Fibroblast of lung (primary cell): Measurements from ENCODE around the gene PCDH12. TPM values are rescaled to one million over a fixed set of nuclear protein-coding genes. Genes with fewer than 3 reads are reported as not detected.
A peak's percentile ranks its signal among the peaks of the same experiment; 100 is the strongest.

ENCODE experiments used
- DNase-seq, 2 donors: peaks; one replicate each; pipeline versions ENCODE4 v3.0.0 to v3.0.0-alpha.2; 2010; ENCODE audit warnings: low read depth in 2 of 2
- H2AFZ ChIP-seq: 2 replicates; pipeline ENCODE4 v1.5.1; 2012; ENCODE audit warnings: low read length, control low read depth, inconsistent platforms
- H3K27ac ChIP-seq: 2 replicates; pipeline ENCODE4 v1.5.1; 2011; ENCODE audit warnings: low read length, control low read depth; ENCODE audit not compliant: insufficient read depth
- H3K27me3 ChIP-seq: 2 replicates; pipeline ENCODE4 v1.5.1; 2011; ENCODE audit warnings: mild to moderate bottlenecking, low read length; ENCODE audit not compliant: control insufficient read depth, insufficient read depth
- H3K36me3 ChIP-seq: 2 replicates; pipeline ENCODE4 v1.5.1; 2011; ENCODE audit warnings: low read length; ENCODE audit not compliant: control insufficient read depth, insufficient read depth
- H3K4me1 ChIP-seq: 2 replicates; pipeline ENCODE4 v1.5.1; 2011; ENCODE audit warnings: low read length; ENCODE audit not compliant: control insufficient read depth, insufficient read depth; ENCODE audit errors: extremely low read depth
- H3K4me2 ChIP-seq: 2 replicates; pipeline ENCODE4 v1.5.1; 2011; ENCODE audit warnings: low read length, control low read depth; ENCODE audit not compliant: insufficient read depth; ENCODE audit errors: extremely low read depth
- H3K4me3 ChIP-seq, 4 experiments: fragments of 200-600 bp in 1 of 4; sonication (generic) in 1 of 4; replicated peaks in 1 of 4; 2 replicates each; pipeline ENCODE4 v1.5.1; 2011 to 2016; ENCODE audit warnings: low read length in 4 of 4, low read depth in 3 of 4, mild to moderate bottlenecking in 3 of 4, control low read depth in 2 of 4, inconsistent platforms in 1 of 4, mixed read lengths in 1 of 4; ENCODE audit not compliant: insufficient read depth in 1 of 4; ENCODE audit errors: control extremely low read depth in 1 of 4
- H3K79me2 ChIP-seq: 2 replicates; pipeline ENCODE4 v1.5.1; 2012; ENCODE audit warnings: mild to moderate bottlenecking, low read length, inconsistent platforms; ENCODE audit not compliant: control insufficient read depth, insufficient read depth
- H3K9ac ChIP-seq: 2 replicates; pipeline ENCODE4 v1.5.1; 2011; ENCODE audit warnings: mild to moderate bottlenecking, low read length, control low read depth; ENCODE audit not compliant: insufficient read depth
- H3K9me3 ChIP-seq: 2 replicates; pipeline ENCODE4 v1.5.1; 2012; ENCODE audit warnings: low read depth, low read length; ENCODE audit not compliant: control insufficient read depth, insufficient read depth
- H4K20me1 ChIP-seq: 2 replicates; pipeline ENCODE4 v1.5.1; 2011; ENCODE audit warnings: low read length; ENCODE audit not compliant: control insufficient read depth, insufficient read depth; ENCODE audit errors: extremely low read depth
- EZH2 ChIP-seq: IDR thresholded peaks from 2 replicates; pipeline ENCODE4 v1.5.1; 2012; ENCODE audit warnings: low read length, control low read depth, mild to moderate bottlenecking; ENCODE audit errors: missing control alignments
- polyA plus RNA-seq, 2 donors: library from polyadenylated mRNA; depleted of rRNA in 1 of 2; stranded (reverse) in 1 of 2; unstranded in 1 of 2; fragments of >200 nt; gene quantifications; 2 replicates each; pipeline ENCODE4 v1.2.1, GENCODE V29; 2011 to 2012; ENCODE audit warnings: missing spikeins in 1 of 2
- total RNA-seq: library from RNA; depleted of rRNA; stranded (reverse); fragments of >200 nt; gene quantifications from 2 replicates; pipeline ENCODE4 v1.2.1, GENCODE V29; 2014
- TF ChIP-seq, protein P1 (sequence below), 2 donors: IDR thresholded peaks in 1 of 2; conservative IDR thresholded peaks in 1 of 2; 1 replicate in 1 of 2; 2 replicates in 1 of 2; pipeline ENCODE4 v1.5.1; 2011 to 2012; ENCODE audit warnings: low read length in 2 of 2, control low read depth in 1 of 2, inconsistent platforms in 1 of 2, low read depth in 1 of 2, mild to moderate bottlenecking in 1 of 2

The PCDH12 gene
- total and polyA plus RNA-seq, 2 donors (not counting 1 experiment from before 2014, with no cell fraction given): under 0.01 to 0.02 TPM

DNA sequence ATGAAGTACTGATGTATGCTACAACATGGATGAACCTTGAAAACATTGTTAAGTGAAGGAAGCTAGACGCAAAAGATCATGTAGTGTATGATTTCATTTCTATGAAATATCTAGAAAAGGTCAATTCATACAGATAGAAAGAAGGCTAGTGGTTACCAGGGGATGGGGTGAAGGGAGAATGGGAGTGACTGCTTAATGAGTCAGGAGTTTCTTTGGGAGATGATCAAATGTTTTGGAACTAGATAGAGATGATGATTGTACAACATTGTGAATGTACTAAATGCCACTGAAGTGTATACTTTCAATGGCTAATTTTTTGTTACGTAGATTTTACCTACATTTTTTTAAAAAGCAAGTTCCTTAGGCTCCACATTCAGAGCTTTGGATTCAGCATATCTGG lies 49.2 kb downstream of the PCDH12 start:
- no peak overlapping the region for H3K9ac ChIP-seq
- no peak for TF ChIP-seq EZH2
- TF ChIP-seq, protein P1, sequence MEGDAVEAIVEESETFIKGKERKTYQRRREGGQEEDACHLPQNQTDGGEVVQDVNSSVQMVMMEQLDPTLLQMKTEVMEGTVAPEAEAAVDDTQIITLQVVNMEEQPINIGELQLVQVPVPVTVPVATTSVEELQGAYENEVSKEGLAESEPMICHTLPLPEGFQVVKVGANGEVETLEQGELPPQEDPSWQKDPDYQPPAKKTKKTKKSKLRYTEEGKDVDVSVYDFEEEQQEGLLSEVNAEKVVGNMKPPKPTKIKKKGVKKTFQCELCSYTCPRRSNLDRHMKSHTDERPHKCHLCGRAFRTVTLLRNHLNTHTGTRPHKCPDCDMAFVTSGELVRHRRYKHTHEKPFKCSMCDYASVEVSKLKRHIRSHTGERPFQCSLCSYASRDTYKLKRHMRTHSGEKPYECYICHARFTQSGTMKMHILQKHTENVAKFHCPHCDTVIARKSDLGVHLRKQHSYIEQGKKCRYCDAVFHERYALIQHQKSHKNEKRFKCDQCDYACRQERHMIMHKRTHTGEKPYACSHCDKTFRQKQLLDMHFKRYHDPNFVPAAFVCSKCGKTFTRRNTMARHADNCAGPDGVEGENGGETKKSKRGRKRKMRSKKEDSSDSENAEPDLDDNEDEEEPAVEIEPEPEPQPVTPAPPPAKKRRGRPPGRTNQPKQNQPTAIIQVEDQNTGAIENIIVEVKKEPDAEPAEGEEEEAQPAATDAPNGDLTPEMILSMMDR (conservative IDR thresholded peaks at IDR 0.05 in 1 of 2, IDR thresholded peaks at IDR 0.05 in 1 of 2; ENCODE audit: low read depth in 1 of 2, low read length in 2 of 2): no peak
- H3K4me3 ChIP-seq: no peak overlapping the region
- no peak overlapping the region for H2AFZ ChIP-seq
- no peaks in the 10 kb centered on the region for H3K79me2 ChIP-seq
- no peak overlapping the region for H3K4me2 ChIP-seq
- peaks cover 5% of the 10 kb centered on the region for H3K27me3 ChIP-seq
- DNase-seq: peak in 1 of 2 donors; percentile 37
- no peaks in the 10 kb centered on the region for H4K20me1 ChIP-seq
- peaks cover 2% of the 10 kb centered on the region for H3K4me1 ChIP-seq
- no peaks in the 10 kb centered on the region for H3K36me3 ChIP-seq
- no peak overlapping the region for H3K27ac ChIP-seq
- H3K9me3 ChIP-seq: no peaks in the 10 kb centered on the region

DNA sequence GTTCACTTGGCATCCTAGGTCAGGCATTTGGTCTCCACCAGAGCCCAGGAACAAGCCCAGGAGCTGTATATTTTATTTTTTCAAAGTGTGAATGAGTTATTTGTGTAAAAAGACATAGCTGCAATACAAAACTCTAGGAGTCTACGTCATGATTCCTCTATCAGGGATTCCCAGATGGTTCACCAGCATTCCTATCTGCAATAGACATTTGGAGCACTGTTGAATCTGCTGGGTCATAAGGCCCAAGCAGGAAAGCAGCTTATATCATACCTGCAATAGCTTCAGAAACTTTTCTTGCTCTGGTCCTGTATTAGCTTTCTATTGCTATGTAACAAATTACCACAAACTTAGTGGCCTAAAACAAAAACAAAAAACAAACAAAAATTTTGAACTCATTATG lies 51.0 kb downstream of the PCDH12 start:
- no peak for TF ChIP-seq EZH2
- TF ChIP-seq, protein P1 (conservative IDR thresholded peaks at IDR 0.05 in 1 of 2, IDR thresholded peaks at IDR 0.05 in 1 of 2; ENCODE audit: low read depth in 1 of 2, low read length in 2 of 2): no peak
- H3K4me2 ChIP-seq: no peak overlapping the region

DNA sequence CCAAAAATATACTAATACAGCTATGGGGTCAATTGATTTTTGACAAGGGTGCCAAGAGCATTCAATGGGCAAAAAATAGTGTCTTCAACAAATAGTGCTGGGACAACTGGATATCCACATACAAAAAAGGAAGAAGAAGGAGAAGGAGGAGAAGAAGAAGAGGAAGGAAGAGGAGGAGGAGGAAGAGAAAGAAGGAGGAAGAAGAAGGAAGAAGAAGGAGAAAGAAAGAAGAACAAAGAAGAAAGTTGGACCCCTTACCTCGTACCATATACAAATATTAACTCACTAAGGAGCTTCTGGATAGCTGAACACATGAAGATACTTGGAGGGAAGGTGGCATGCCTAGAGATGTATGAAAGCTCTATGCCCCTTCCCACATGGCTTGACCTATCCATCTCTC lies 51.5 kb downstream of the PCDH12 start:
- TF ChIP-seq, protein P1 (conservative IDR thresholded peaks at IDR 0.05 in 1 of 2, IDR thresholded peaks at IDR 0.05 in 1 of 2; ENCODE audit: low read depth in 1 of 2, low read length in 2 of 2): no peak
- no peaks in the 10 kb centered on the region for H3K9me3 ChIP-seq
- H3K4me2 ChIP-seq: no peak overlapping the region

More for the DNA sequence above, 51.0 kb downstream of the PCDH12 start:
- H3K9ac ChIP-seq: no peak overlapping the region
- no peak for DNase-seq
- H3K4me1 ChIP-seq: no peaks in the 10 kb centered on the region
- no peaks in the 10 kb centered on the region for H3K79me2 ChIP-seq
- H3K36me3 ChIP-seq: no peaks in the 10 kb centered on the region
- H3K27me3 ChIP-seq: peaks cover 10% of the 10 kb centered on the region
- H2AFZ ChIP-seq: no peak overlapping the region
- no peak overlapping the region for H3K4me3 ChIP-seq
- H3K9me3 ChIP-seq: no peaks in the 10 kb centered on the region
- H4K20me1 ChIP-seq: no peaks in the 10 kb centered on the region
- no peak overlapping the region for H3K27ac ChIP-seq

More for the DNA sequence above, 51.5 kb downstream of the PCDH12 start:
- Histone ChIP-seq H3K9ac (no peak overlapping the region), H3K27me3 (peaks cover 10% of the 10 kb centered on the region), H3K27ac (no peak overlapping the region), H3K79me2 (no peaks in the 10 kb centered on the region), H3K4me1 (no peaks in the 10 kb centered on the region), H4K20me1 (no peaks in the 10 kb centered on the region), H2AFZ (no peak overlapping the region), H3K36me3 (no peaks in the 10 kb centered on the region), H3K4me3 (no peak overlapping the region)
- DNase-seq: no peak
